Measurements from ENCODE around the gene ICAM2. TPM values are rescaled to one million over a fixed set of nuclear protein-coding genes. Genes with fewer than 3 reads are reported as not detected.

The ICAM2 gene
- total RNA-seq, 4 donors from 2014 or later = 18.0 to 95.1 (median 36.3) TPM

DNA sequence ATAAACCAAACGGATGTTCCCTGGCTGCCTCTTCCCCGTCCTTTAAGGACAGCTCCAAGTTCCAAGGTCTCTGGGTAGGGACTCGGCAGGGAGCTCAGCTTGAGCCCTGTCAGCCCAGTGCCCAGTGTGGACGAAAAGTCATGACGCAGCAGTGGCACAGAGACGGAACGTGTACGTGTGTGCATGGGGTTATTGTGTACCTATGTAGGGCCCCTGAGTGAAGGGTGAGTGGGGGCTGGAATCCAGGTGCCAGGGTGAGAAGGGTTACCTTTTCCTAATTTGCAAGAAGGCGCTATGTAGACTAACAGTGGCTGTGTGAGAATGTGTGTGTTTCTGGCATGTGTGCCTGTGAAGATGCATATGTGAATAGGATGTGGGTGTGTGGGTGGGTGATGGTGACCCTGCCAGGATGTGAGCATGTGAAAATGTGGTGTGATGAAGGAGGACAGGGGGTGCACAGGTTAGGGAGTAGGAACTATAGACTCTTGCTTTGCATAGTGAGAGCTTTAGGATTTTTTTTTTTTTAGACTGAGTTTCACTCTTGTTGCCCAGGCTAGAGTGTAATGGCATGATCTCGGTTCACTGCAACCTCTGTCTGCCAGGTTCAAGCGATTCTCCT is 53.7 kb downstream of the ICAM2 start:
- no peaks in the 10 kb centered on the region for H3K27me3 ChIP-seq
- H3K4me1 ChIP-seq = peaks cover 0 to 5% (median 1%) of the 10 kb centered on the region in 4 donors
- no peak overlapping the region for H3K4me3 ChIP-seq
- DNase-seq (ENCODE audit: low spot score in 2 of 2) = no peak
- no peaks in the 10 kb centered on the region for H3K36me3 ChIP-seq
- TF ChIP-seq, protein P1, sequence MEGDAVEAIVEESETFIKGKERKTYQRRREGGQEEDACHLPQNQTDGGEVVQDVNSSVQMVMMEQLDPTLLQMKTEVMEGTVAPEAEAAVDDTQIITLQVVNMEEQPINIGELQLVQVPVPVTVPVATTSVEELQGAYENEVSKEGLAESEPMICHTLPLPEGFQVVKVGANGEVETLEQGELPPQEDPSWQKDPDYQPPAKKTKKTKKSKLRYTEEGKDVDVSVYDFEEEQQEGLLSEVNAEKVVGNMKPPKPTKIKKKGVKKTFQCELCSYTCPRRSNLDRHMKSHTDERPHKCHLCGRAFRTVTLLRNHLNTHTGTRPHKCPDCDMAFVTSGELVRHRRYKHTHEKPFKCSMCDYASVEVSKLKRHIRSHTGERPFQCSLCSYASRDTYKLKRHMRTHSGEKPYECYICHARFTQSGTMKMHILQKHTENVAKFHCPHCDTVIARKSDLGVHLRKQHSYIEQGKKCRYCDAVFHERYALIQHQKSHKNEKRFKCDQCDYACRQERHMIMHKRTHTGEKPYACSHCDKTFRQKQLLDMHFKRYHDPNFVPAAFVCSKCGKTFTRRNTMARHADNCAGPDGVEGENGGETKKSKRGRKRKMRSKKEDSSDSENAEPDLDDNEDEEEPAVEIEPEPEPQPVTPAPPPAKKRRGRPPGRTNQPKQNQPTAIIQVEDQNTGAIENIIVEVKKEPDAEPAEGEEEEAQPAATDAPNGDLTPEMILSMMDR (IDR thresholded peaks at IDR 0.05) = no peak
- no peak for TF ChIP-seq EP300 (IDR thresholded peaks at IDR 0.05)
- no peaks in the 10 kb centered on the region for H3K9me3 ChIP-seq
- 80 to 81% methylated on average over 11 of the region's 11 CpGs for WGBS, 2 donors
- no peak overlapping the region for H3K27ac ChIP-seq

- 64 to 83% methylated on average over 4 of the region's 4 CpGs for WGBS, 2 donors
- H3K4me3 ChIP-seq = no peak overlapping the region
- peak overlapping the region in 2 of 4 donors; percentile 43 to 55 for H3K27ac ChIP-seq
- peaks cover 0 to 10% of the 10 kb centered on the region in 2 donors for H3K27me3 ChIP-seq
- TF ChIP-seq EP300 (IDR thresholded peaks at IDR 0.05) (peak; percentile 30 to 54), POLR2A (IDR thresholded peaks at IDR 0.05) (no peak)
- TF ChIP-seq, protein P1 (IDR thresholded peaks at IDR 0.05) = no peak
- H3K9me3 ChIP-seq = no peaks in the 10 kb centered on the region
- no peak for DNase-seq (ENCODE audit: low spot score in 2 of 2)
- no peaks in the 10 kb centered on the region for H3K36me3 ChIP-seq
- H3K4me1 ChIP-seq = peaks cover 0 to 14% (median 3%) of the 10 kb centered on the region in 4 donors
Observed at GRCh38 chr17:63963123-63963522, 57.3 kb downstream of the ICAM2 start.

DNA sequence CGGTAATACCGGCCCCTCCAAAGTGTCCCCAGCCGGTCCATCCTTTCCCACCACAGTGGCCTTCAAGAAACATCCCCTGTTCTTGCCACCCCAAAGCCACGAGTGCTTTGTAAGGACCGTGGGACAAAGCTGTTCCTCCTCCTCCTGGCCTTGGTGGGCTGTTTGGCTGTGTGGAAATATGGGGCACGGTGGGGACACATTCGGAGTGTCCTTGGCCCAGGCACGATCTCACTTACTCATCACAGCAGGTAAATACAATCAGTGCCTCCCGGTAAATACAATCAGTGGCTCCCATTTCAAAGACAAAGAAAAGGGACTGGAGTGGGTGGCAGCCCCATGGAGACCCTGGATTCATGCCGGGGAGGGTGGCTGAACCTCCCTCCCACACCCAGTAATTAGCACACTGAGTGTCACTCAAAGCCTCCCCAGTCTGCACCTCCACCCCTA is 58.1 kb downstream of the ICAM2 start:
- no peak for DNase-seq (ENCODE audit: low spot score in 2 of 2)
- Histone ChIP-seq H3K4me3 (no peak overlapping the region), H3K36me3 (no peaks in the 10 kb centered on the region), H3K27ac (peak overlapping the region in 1 of 4 donors; percentile 43), H3K27me3 (peaks cover 0 to 10% of the 10 kb centered on the region in 2 donors), H3K4me1 (peaks cover 0 to 14% (median 3%) of the 10 kb centered on the region in 4 donors), H3K9me3 (no peaks in the 10 kb centered on the region)
- TF ChIP-seq, protein P1 (IDR thresholded peaks at IDR 0.05) = no peak
- TF ChIP-seq POLR2A (IDR thresholded peaks at IDR 0.05) (no peak), EP300 (IDR thresholded peaks at IDR 0.05) (no peak)
- 49 to 66% methylated on average over 10 of the region's 10 CpGs for WGBS, 2 donors

DNA sequence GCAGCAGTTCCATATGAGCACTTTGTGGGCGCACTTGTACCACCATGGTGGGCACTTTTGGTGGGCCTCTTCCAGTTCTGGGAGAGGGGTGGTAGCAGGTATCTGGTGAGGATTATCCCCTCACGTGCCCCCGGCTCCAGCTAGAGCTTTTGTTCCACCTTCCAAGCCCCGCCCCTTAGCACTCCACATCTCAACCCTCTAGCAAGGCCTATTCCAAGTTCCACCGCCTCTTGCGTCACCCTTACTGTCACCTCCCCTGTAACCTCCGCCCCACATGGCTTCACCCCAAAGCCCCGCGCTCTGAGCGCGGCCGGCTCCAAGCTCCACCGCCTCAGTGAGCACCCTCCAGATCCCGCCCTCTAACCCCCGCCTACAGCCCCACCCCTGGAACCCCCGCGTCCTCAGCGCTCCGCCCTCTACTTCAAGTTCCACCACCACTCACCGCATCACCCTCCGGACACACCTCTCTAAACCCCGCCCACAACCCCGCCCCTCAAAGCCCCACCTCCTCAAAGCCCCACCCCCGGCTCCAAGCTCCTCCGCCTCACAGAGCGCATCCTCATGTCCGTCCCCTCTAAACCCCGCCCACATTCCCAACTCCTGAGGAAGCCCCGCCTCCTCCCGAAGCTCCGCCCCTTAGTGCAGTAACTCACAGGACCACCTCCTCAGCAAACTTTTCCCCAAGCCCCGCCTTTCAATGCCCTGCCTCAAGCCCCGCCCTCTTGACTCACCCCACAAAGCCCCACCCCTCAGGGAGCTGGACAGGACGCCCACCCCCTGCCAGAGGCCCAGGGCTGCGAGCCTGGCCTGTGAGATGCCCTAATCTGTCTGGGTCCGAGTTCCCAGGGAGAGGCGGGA is 58.8 kb downstream of the ICAM2 start:
- H3K27ac ChIP-seq = no peak overlapping the region
- DNase-seq (ENCODE audit: low spot score in 2 of 2) = peak; percentile 26 to 53
- WGBS, 2 donors = 19 to 21% methylated on average over 33 to 34 of the region's 37 CpGs
- H3K4me1 ChIP-seq = peaks cover 0 to 14% (median 3%) of the 10 kb centered on the region in 4 donors
- no peaks in the 10 kb centered on the region for H3K36me3 ChIP-seq
- peak overlapping the region in 1 of 4 donors; percentile 26 for H3K4me3 ChIP-seq
- no peak for TF ChIP-seq POLR2A (IDR thresholded peaks at IDR 0.05)
- TF ChIP-seq, protein P1 (IDR thresholded peaks at IDR 0.05) = no peak
- TF ChIP-seq EP300 (IDR thresholded peaks at IDR 0.05) = no peak
- H3K9me3 ChIP-seq = no peaks in the 10 kb centered on the region
- peaks cover 0 to 10% of the 10 kb centered on the region in 2 donors for H3K27me3 ChIP-seq

DNA sequence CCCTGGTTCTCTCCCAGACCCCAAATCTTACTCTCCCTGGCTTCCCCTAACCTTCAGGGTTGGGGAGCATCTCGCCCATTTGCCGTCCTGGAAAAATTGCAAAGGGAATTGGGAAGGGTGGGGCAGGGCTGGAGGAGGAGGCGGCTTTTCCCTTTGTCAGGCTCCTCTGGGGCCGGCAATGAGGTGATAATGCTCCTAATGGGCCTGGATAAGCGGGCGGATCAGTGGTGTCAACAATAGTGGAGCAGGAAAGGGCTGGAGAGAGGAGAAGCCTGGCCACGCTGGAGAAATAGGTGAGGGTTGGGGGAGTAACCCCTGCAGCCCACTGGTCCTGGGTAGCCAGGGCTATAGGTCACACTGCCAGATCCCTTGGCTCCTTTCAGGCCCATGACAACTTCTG is 60.0 kb downstream of the ICAM2 start:
- no peak overlapping the region for H3K27ac ChIP-seq
- no peaks in the 10 kb centered on the region for H3K36me3 ChIP-seq
- peaks cover 0 to 10% of the 10 kb centered on the region in 2 donors for H3K27me3 ChIP-seq
- DNase-seq (ENCODE audit: low spot score in 2 of 2) = no peak
- WGBS, 2 donors = 48 to 51% methylated on average over 7 of the region's 7 CpGs
- peaks cover 0 to 14% (median 3%) of the 10 kb centered on the region in 4 donors for H3K4me1 ChIP-seq
- no peak overlapping the region for H3K4me3 ChIP-seq
- H3K9me3 ChIP-seq = no peaks in the 10 kb centered on the region
- no peak for TF ChIP-seq POLR2A (IDR thresholded peaks at IDR 0.05)
- no peak for TF ChIP-seq EP300 (IDR thresholded peaks at IDR 0.05)
- TF ChIP-seq, protein P1 (IDR thresholded peaks at IDR 0.05) = no peak

All from tibial nerve (tissue), 4 donors.